ENCODE data around the gene TSEN15. TPM values are rescaled to one million over a fixed set of nuclear protein-coding genes. Genes with fewer than 3 reads are reported as not detected.
"Not testable (repeated sequence)": the region's sequence is repeated elsewhere in the genome, so short reads cannot be mapped to it uniquely, and the experiment has no call there.

The TSEN15 gene
- total and polyA plus RNA-seq, 2 experiments from 2014 or later: 52.4 to 64.4 TPM

DNA sequence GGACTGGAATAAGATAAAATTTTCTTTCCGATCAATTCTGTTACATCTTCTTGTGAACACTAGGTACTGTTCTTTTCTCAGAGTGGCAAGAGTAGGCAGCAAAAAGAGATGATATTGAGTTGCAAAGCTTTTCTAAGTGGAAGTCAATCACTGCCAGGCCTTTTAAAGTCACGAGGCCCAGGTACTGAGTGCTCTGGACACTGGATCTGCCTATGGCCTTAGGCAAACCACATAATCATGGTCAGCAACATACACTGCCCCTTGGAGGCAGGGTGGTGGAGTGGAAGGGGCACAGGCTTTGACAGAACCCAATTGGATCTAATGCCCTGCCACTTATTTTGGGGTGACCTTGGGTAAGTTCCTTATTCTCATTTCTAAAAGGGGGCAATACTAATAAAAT is 41.5 kb downstream of the TSEN15 start:
- no peak overlapping the region for H3K27ac ChIP-seq
- H3K4me3 ChIP-seq: no peak overlapping the region
- no peak for DNase-seq (ENCODE audit: low read depth in 1 of 2, low spot score in 1 of 2)
- H3K9me3 ChIP-seq (ENCODE audit: low read depth): no peaks in the 10 kb centered on the region
- TF ChIP-seq, protein P1, sequence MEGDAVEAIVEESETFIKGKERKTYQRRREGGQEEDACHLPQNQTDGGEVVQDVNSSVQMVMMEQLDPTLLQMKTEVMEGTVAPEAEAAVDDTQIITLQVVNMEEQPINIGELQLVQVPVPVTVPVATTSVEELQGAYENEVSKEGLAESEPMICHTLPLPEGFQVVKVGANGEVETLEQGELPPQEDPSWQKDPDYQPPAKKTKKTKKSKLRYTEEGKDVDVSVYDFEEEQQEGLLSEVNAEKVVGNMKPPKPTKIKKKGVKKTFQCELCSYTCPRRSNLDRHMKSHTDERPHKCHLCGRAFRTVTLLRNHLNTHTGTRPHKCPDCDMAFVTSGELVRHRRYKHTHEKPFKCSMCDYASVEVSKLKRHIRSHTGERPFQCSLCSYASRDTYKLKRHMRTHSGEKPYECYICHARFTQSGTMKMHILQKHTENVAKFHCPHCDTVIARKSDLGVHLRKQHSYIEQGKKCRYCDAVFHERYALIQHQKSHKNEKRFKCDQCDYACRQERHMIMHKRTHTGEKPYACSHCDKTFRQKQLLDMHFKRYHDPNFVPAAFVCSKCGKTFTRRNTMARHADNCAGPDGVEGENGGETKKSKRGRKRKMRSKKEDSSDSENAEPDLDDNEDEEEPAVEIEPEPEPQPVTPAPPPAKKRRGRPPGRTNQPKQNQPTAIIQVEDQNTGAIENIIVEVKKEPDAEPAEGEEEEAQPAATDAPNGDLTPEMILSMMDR (IDR thresholded peaks at IDR 0.05; ENCODE audit: low read depth, low read length): no peak
- no peaks in the 10 kb centered on the region for H3K27me3 ChIP-seq
- no peaks in the 10 kb centered on the region for H3K36me3 ChIP-seq
- H3K4me1 ChIP-seq (ENCODE audit: low read depth): no peaks in the 10 kb centered on the region

DNA sequence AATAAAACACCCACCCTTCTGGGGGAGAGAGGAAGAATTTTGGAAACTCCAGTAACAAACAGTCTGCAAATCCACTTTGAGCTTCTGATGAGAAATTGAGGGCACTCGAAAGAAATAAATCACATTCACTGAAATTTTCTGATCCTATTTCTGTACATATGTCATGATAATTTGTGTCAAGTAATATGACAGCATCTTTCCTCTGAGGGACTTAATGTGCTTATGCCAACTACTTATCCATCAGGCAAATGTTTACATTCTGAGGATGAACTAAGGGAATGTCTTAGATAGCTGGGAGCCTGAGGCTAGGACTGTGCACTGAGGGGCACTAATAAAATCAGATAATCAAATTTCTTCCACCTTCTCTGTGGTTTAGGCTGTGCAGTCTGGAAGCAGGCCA is 44.5 kb downstream of the TSEN15 start:
- no peak overlapping the region for H3K4me3 ChIP-seq
- no peak for DNase-seq (ENCODE audit: low read depth in 1 of 2, low spot score in 1 of 2)
- TF ChIP-seq, protein P1 (IDR thresholded peaks at IDR 0.05; ENCODE audit: low read depth, low read length): no peak
- no peaks in the 10 kb centered on the region for H3K4me1 ChIP-seq (ENCODE audit: low read depth)
- H3K36me3 ChIP-seq: no peaks in the 10 kb centered on the region
- H3K27me3 ChIP-seq: no peaks in the 10 kb centered on the region
- H3K9me3 ChIP-seq (ENCODE audit: low read depth): no peaks in the 10 kb centered on the region
- no peak overlapping the region for H3K27ac ChIP-seq

DNA sequence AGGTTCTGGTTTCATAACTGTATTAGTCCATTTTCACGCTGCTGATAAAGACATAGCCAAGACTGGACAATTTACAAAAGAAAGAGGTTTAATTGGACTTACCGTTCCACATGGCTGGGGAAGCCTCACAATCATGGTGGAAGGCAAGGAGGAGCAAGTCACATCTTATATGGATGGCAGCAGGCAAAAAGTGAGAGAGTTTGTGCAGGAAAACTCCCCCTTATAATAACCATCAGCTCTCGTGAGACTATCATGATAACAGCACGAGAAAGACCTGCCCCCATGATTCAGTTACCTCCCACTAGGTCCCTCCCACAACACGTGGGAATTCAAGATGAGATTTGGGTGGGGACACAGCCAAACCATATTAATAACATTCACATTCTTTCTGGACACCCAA is 45.0 kb downstream of the TSEN15 start:
- not testable (repeated sequence) for H3K9me3 ChIP-seq (ENCODE audit: low read depth); DNase-seq (ENCODE audit: low read depth in 1 of 2, low spot score in 1 of 2); H3K27me3 ChIP-seq; H3K4me1 ChIP-seq (ENCODE audit: low read depth); H3K4me3 ChIP-seq; H3K36me3 ChIP-seq; H3K27ac ChIP-seq

DNA sequence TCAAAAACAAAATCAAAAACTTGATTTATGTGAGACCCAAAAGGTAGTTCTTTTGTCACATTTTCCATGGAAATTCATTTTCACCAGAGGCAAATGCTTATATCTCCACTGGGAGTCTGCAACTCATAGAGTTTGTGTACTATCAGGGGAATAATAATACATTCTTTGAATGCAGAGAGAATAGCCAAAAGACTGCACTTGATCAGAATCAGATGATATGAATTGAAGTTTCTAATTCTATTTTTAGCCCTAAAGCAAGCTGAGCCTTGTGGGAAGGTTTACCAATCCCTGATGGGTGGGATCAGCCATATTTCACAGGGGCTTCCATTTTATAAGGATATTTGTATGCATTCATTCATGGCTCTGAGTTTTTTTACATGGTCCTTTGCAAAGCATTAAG is 49.6 kb downstream of the TSEN15 start:
- TF ChIP-seq, protein P1 (IDR thresholded peaks at IDR 0.05; ENCODE audit: low read depth, low read length): no peak
- no peak for DNase-seq (ENCODE audit: low read depth in 1 of 2, low spot score in 1 of 2)
- Histone ChIP-seq H3K27me3 (no peaks in the 10 kb centered on the region), H3K4me3 (no peak overlapping the region), H3K27ac (no peak overlapping the region), H3K9me3 (ENCODE audit: low read depth) (no peaks in the 10 kb centered on the region), H3K36me3 (no peaks in the 10 kb centered on the region), H3K4me1 (ENCODE audit: low read depth) (no peaks in the 10 kb centered on the region)

DNA sequence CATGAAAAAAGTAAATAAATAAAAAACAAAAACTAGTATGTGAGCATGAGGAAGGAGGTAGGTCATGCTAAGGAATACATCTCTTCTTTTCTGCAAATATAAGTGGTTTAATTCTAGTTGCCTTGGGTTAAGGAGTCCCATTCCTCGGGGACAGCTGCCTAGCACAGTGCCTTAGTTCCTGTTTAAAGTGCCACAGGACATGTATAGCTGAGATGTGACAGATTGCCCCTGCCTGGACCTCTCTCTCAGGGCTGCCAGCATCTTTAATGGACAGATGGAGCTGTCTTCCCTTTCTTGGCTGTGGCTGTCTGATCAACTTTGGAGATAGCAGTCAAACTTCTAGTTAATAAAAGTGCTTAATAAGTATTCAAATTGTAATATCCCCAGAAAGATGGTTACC is 50.0 kb downstream of the TSEN15 start:
- Histone ChIP-seq H3K9me3 (ENCODE audit: low read depth) (no peaks in the 10 kb centered on the region), H3K27me3 (no peaks in the 10 kb centered on the region), H3K4me3 (no peak overlapping the region), H3K4me1 (ENCODE audit: low read depth) (no peaks in the 10 kb centered on the region), H3K27ac (no peak overlapping the region), H3K36me3 (no peaks in the 10 kb centered on the region)
- DNase-seq (ENCODE audit: low read depth in 1 of 2, low spot score in 1 of 2): no peak
- TF ChIP-seq, protein P1 (IDR thresholded peaks at IDR 0.05; ENCODE audit: low read depth, low read length): no peak

DNA sequence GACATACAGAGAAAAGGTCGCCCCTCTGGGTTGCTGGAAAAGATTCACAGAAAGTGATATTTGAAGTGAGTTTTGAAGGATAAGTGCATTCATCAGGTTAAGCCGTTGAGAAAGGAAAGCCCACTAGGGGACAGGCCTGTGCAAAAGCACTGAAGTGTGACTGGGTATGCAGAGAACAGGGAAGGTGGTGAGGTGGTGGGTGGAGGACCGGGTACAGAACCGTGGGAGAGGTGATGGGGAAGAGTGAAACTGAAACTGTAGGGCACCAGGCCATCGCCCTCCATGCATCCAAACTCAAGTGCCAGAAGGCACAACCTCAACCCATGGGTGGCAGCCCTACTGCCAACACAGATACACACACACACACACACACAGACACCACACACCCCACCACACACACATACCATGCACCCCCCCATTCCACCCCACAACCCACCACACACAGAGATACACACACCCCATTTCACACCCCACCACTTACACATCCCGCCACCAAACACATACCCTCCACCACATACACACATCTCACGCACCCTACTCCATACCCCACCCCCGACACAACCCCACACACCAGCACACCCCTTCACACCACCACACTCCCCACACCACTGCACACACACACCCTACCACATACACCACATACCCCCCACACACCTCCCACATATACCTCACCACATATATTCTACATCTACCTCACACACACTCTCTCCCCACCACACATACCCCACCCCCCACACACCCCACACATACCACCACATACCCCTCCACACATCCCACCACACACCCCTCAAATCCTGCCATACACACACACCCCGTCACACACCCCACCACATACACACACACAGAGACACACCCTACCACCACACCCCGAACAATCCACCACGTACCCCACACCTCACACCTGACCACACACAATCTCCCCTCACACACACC is 59.0 kb downstream of the TSEN15 start:
- Histone ChIP-seq H3K4me3 (no peak overlapping the region), H3K9me3 (ENCODE audit: low read depth) (no peaks in the 10 kb centered on the region), H3K27ac (no peak overlapping the region), H3K27me3 (no peaks in the 10 kb centered on the region), H3K36me3 (no peaks in the 10 kb centered on the region), H3K4me1 (ENCODE audit: low read depth) (peaks cover 12% of the 10 kb centered on the region)
- TF ChIP-seq, protein P1 (IDR thresholded peaks at IDR 0.05; ENCODE audit: low read depth, low read length): peak; percentile 19
- no peak for DNase-seq (ENCODE audit: low read depth in 1 of 2, low spot score in 1 of 2)
